Ovary (tissue), 3 donors: ENCODE data around the gene ANKRD23.

Experiments
- POLR2A ChIP-seq: fragments of 450-650 bp; IDR thresholded peaks from one replicate; pipeline ENCODE4 v1.6.1; 2017; ENCODE audit warnings: antibody characterized with exemption, mild to moderate bottlenecking, moderate library complexity
- TF ChIP-seq, protein P1 (sequence below), 3 donors: fragments of 450-650 bp in 2 of 3; fragments of 200-600 bp in 1 of 3; IDR thresholded peaks; one replicate each; pipeline versions ENCODE4 v1.5.1 to v1.8.0; 2016 to 2022; ENCODE audit warnings: antibody characterized with exemption in 3 of 3, mild to moderate bottlenecking in 1 of 3
- donor health status: DM: no; HTN: no; CAD: no.

- no peak for TF ChIP-seq POLR2A
- TF ChIP-seq, protein P1, sequence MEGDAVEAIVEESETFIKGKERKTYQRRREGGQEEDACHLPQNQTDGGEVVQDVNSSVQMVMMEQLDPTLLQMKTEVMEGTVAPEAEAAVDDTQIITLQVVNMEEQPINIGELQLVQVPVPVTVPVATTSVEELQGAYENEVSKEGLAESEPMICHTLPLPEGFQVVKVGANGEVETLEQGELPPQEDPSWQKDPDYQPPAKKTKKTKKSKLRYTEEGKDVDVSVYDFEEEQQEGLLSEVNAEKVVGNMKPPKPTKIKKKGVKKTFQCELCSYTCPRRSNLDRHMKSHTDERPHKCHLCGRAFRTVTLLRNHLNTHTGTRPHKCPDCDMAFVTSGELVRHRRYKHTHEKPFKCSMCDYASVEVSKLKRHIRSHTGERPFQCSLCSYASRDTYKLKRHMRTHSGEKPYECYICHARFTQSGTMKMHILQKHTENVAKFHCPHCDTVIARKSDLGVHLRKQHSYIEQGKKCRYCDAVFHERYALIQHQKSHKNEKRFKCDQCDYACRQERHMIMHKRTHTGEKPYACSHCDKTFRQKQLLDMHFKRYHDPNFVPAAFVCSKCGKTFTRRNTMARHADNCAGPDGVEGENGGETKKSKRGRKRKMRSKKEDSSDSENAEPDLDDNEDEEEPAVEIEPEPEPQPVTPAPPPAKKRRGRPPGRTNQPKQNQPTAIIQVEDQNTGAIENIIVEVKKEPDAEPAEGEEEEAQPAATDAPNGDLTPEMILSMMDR (IDR thresholded peaks at IDR 0.05): no peak
Measured at GRCh38 chr2:96865654-96866053, 21.8 kb upstream of the ANKRD23 start.
